ENCODE measurements around the gene AGAP5.
A peak's percentile ranks its signal among the peaks of the same experiment; 100 is the strongest.

AGAP5 gene

GRCh38 chr10:73625004-73625883, 72.7 kb downstream of the AGAP5 start:
- DNase-seq, result peak; percentile 14

Measured in RPMI8226 (cell line).